ENCODE results near the gene ANTXR2. TPM values are rescaled to one million over a fixed set of nuclear protein-coding genes. Genes with fewer than 3 reads are reported as not detected.
A peak's percentile ranks its signal among the peaks of the same experiment; 100 is the strongest.

Gene ANTXR2
- total and polyA plus RNA-seq, 9 of the 15 experiments (the other 6 are each of a cell fraction or from before 2014, with no cell fraction given): 10.1 to 83.8 (median 60.3) TPM

- TF ChIP-seq, protein P1, sequence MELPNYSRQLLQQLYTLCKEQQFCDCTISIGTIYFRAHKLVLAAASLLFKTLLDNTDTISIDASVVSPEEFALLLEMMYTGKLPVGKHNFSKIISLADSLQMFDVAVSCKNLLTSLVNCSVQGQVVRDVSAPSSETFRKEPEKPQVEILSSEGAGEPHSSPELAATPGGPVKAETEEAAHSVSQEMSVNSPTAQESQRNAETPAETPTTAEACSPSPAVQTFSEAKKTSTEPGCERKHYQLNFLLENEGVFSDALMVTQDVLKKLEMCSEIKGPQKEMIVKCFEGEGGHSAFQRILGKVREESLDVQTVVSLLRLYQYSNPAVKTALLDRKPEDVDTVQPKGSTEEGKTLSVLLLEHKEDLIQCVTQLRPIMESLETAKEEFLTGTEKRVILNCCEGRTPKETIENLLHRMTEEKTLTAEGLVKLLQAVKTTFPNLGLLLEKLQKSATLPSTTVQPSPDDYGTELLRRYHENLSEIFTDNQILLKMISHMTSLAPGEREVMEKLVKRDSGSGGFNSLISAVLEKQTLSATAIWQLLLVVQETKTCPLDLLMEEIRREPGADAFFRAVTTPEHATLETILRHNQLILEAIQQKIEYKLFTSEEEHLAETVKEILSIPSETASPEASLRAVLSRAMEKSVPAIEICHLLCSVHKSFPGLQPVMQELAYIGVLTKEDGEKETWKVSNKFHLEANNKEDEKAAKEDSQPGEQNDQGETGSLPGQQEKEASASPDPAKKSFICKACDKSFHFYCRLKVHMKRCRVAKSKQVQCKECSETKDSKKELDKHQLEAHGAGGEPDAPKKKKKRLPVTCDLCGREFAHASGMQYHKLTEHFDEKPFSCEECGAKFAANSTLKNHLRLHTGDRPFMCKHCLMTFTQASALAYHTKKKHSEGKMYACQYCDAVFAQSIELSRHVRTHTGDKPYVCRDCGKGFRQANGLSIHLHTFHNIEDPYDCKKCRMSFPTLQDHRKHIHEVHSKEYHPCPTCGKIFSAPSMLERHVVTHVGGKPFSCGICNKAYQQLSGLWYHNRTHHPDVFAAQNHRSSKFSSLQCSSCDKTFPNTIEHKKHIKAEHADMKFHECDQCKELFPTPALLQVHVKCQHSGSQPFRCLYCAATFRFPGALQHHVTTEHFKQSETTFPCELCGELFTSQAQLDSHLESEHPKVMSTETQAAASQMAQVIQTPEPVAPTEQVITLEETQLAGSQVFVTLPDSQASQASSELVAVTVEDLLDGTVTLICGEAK (IDR thresholded peaks at IDR 0.05): 0 out of 2 replicates have a peak, but pooled peaks have one; percentile 16
- TF ChIP-seq, protein P1 (CRISPR knock-in tag; IDR thresholded peaks at IDR 0.05): no peak
- TF ChIP-seq ZNF3 (CRISPR knock-in tag; IDR thresholded peaks at IDR 0.05) (no peak), TEAD1 (CRISPR knock-in tag; IDR thresholded peaks at IDR 0.05) (no peak), ZSCAN29 (IDR thresholded peaks at IDR 0.05) (peak; percentile 48; the same call in 1 of the 2 replicates), RBM14 (IDR thresholded peaks at IDR 0.05; ENCODE audit: borderline replicate concordance, insufficient read depth, low read depth, low read length) (0 out of 2 replicates have a peak, but pooled peaks have one; percentile 12), TBL1XR1 (IDR thresholded peaks at IDR 0.05; ENCODE audit: low read length in 2 of 2) (no peak; a peak in 1 of 4 replicates), DACH1 (IDR thresholded peaks at IDR 0.05; ENCODE audit: partially characterized antibody) (peak; percentile 45), POLR2B (IDR thresholded peaks at IDR 0.05; ENCODE audit: low read depth, partially characterized antibody) (peak; percentile 73), ZNF12 (CRISPR knock-in tag; IDR thresholded peaks at IDR 0.05) (no peak), SMAD4 (CRISPR knock-in tag; conservative IDR thresholded peaks at IDR 0.05) (0 out of 2 replicates have a peak, but pooled peaks have one; percentile 47), TAF9B (IDR thresholded peaks at IDR 0.05; ENCODE audit: partially characterized antibody) (peak; percentile 58), HNRNPH1 (optimal IDR thresholded peaks at IDR 0.05; ENCODE audit: low read depth, low read length) (no peak), ZNF668 (CRISPR knock-in tag; IDR thresholded peaks at IDR 0.05) (no peak), SMARCB1 (IDR thresholded peaks at IDR 0.05; ENCODE audit: insufficient read length, low read depth) (no peak), ILF3 (IDR thresholded peaks at IDR 0.05; ENCODE audit: borderline replicate concordance) (no peak), MCM7 (IDR thresholded peaks at IDR 0.05) (no peak), SP1 (CRISPR knock-in tag; IDR thresholded peaks at IDR 0.05) (peak; percentile 34; the same call in 1 of the 2 replicates), ZNF408 (CRISPR knock-in tag; IDR thresholded peaks at IDR 0.05; ENCODE audit: low read depth) (no peak)
- TF ChIP-seq, protein P2, sequence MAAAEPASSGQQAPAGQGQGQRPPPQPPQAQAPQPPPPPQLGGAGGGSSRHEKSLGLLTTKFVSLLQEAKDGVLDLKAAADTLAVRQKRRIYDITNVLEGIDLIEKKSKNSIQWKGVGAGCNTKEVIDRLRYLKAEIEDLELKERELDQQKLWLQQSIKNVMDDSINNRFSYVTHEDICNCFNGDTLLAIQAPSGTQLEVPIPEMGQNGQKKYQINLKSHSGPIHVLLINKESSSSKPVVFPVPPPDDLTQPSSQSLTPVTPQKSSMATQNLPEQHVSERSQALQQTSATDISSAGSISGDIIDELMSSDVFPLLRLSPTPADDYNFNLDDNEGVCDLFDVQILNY (CRISPR knock-in tag; IDR thresholded peaks at IDR 0.05): no peak
These were observed at the start of gene ANTXR2 (continued) for GRCh38 chr4:80072744-80073472.

All from K562 (cell line).